Measurements from ENCODE around the gene DMAC2. TPM values are rescaled to one million over a fixed set of nuclear protein-coding genes. Genes with fewer than 3 reads are reported as not detected.

DMAC2 gene
- polyA plus RNA-seq, 1 donor from 2014 or later, result 59.8 TPM

DNA sequence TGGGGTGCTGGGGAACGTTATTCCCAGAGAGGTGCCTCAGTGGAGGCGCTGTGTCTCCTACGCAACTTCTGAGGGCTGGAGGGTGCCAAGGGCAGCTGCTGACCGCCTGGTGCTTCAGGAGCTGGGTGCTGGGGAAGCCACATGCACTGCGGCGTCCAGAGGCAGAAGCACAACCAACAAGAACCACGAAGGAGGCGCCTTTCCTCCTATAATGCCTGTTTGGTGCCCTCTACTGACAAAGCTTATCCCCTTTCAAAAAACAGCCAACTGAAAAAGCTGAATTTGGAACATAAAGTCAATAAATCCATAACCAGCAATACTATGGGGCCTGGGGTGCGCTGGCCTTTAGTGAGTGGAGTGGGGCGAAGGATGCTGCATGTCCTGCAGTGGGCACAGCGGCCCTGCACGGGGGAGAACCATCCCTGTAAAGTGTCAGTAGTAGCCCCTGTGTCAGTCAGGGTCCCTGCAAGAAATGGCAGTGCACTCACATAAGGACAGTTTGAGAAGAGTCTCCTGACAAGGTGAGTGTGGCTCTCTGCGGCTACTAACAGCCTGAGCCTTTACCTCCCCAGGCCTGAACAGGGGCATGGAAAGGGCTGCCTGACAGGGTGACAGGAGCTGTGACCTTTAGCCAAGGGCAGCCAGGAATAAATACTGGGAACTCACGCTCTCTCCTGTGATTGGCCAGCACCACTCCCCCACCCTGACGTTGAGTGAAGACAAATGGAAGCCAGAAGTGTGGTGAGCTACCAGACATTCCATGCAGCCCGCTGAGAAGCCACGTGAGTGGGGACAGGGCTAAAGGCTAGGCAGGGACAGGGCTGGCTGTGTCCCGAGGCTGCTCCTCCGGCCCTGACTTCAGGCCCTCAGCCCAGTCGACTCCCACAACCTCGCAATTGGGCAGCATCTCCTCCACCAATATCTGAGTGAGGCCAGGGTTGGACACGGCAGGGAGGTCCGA lies 8.0 kb downstream of the DMAC2 start:
- H3K4me2 ChIP-seq (ENCODE audit: low read length), result no peak overlapping the region
- no peaks in the 10 kb centered on the region for H4K20me1 ChIP-seq (ENCODE audit: insufficient read depth)
- no peak overlapping the region for H3K27ac ChIP-seq (ENCODE audit: low read length)
- no peaks in the 10 kb centered on the region for H3K9me3 ChIP-seq (ENCODE audit: low read length)
- no peaks in the 10 kb centered on the region for H3K79me2 ChIP-seq (replicated peaks; ENCODE audit: insufficient read depth, low read length)
- no peak for TF ChIP-seq EZH2 (IDR thresholded peaks at IDR 0.05; ENCODE audit: borderline replicate concordance, insufficient read depth, low read length, poor library complexity, severe bottlenecking)
- TF ChIP-seq TAF1 (IDR thresholded peaks at IDR 0.05; ENCODE audit: low read depth), result no peak
- no peak for TF ChIP-seq RAD21 (conservative IDR thresholded peaks at IDR 0.05)
- TF ChIP-seq POLR2AphosphoS5 (IDR thresholded peaks at IDR 0.05), result no peak
- TF ChIP-seq SMC3 (conservative IDR thresholded peaks at IDR 0.05; ENCODE audit: poor library complexity), result no peak
- TF ChIP-seq, protein P1, sequence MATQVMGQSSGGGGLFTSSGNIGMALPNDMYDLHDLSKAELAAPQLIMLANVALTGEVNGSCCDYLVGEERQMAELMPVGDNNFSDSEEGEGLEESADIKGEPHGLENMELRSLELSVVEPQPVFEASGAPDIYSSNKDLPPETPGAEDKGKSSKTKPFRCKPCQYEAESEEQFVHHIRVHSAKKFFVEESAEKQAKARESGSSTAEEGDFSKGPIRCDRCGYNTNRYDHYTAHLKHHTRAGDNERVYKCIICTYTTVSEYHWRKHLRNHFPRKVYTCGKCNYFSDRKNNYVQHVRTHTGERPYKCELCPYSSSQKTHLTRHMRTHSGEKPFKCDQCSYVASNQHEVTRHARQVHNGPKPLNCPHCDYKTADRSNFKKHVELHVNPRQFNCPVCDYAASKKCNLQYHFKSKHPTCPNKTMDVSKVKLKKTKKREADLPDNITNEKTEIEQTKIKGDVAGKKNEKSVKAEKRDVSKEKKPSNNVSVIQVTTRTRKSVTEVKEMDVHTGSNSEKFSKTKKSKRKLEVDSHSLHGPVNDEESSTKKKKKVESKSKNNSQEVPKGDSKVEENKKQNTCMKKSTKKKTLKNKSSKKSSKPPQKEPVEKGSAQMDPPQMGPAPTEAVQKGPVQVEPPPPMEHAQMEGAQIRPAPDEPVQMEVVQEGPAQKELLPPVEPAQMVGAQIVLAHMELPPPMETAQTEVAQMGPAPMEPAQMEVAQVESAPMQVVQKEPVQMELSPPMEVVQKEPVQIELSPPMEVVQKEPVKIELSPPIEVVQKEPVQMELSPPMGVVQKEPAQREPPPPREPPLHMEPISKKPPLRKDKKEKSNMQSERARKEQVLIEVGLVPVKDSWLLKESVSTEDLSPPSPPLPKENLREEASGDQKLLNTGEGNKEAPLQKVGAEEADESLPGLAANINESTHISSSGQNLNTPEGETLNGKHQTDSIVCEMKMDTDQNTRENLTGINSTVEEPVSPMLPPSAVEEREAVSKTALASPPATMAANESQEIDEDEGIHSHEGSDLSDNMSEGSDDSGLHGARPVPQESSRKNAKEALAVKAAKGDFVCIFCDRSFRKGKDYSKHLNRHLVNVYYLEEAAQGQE (IDR thresholded peaks at IDR 0.05; ENCODE audit: borderline replicate concordance), result no peak
- TF ChIP-seq EP300 (conservative IDR thresholded peaks at IDR 0.05; ENCODE audit: poor library complexity, severe bottlenecking), result no peak
- TF ChIP-seq, protein P2, sequence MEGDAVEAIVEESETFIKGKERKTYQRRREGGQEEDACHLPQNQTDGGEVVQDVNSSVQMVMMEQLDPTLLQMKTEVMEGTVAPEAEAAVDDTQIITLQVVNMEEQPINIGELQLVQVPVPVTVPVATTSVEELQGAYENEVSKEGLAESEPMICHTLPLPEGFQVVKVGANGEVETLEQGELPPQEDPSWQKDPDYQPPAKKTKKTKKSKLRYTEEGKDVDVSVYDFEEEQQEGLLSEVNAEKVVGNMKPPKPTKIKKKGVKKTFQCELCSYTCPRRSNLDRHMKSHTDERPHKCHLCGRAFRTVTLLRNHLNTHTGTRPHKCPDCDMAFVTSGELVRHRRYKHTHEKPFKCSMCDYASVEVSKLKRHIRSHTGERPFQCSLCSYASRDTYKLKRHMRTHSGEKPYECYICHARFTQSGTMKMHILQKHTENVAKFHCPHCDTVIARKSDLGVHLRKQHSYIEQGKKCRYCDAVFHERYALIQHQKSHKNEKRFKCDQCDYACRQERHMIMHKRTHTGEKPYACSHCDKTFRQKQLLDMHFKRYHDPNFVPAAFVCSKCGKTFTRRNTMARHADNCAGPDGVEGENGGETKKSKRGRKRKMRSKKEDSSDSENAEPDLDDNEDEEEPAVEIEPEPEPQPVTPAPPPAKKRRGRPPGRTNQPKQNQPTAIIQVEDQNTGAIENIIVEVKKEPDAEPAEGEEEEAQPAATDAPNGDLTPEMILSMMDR (IDR thresholded peaks at IDR 0.05; ENCODE audit: poor library complexity, severe bottlenecking), result no peak
- TF ChIP-seq MXI1 (conservative IDR thresholded peaks at IDR 0.05; ENCODE audit: poor library complexity, severe bottlenecking), result no peak
- no peaks in the 10 kb centered on the region for H3K9me2 ChIP-seq (ENCODE audit: insufficient read depth, low read length)
- H3K36me3 ChIP-seq (ENCODE audit: insufficient read depth, low read length), result no peaks in the 10 kb centered on the region
- no peak overlapping the region for H3K9ac ChIP-seq (ENCODE audit: low read length)
- H3F3A ChIP-seq (ENCODE audit: insufficient read depth, low read length, poor library complexity, severe bottlenecking), result no peaks in the 10 kb centered on the region
- H2AFZ ChIP-seq (ENCODE audit: low read depth, low read length), result no peak overlapping the region
- no peak overlapping the region for H3K4me3 ChIP-seq (ENCODE audit: low read length)
- H3K27me3 ChIP-seq (ENCODE audit: insufficient read depth, low read depth, low read length), result no peaks in the 10 kb centered on the region

DNA sequence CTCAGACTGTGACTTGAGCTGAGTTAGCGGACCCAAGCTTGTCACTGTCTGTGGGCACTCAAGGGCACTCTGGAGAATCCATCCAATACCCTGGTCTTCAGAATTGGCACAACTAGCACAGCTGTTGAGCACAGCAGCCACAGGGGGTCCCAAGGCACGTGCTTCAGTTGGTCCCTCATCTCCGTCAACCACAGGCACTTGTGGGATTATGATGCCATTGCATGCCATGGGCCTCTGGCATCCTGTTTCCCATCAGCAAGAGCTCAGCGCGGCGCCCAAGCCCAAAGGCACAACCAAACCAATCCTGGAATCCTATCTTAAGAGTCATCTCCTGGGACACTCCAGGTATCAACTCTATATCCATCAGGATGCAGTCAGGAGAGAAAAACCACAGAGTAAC lies 8.8 kb downstream of the DMAC2 start:
- no peak overlapping the region for H3K9ac ChIP-seq (ENCODE audit: low read length)
- no peak overlapping the region for H2AFZ ChIP-seq (ENCODE audit: low read depth, low read length)
- no peak overlapping the region for H3K27ac ChIP-seq (ENCODE audit: low read length)
- H3K4me3 ChIP-seq (ENCODE audit: low read length), result no peak overlapping the region
- no peaks in the 10 kb centered on the region for H4K20me1 ChIP-seq (ENCODE audit: insufficient read depth)
- TF ChIP-seq SMC3 (conservative IDR thresholded peaks at IDR 0.05; ENCODE audit: poor library complexity), result no peak
- TF ChIP-seq RAD21 (conservative IDR thresholded peaks at IDR 0.05), result no peak
- TF ChIP-seq, protein P1 (IDR thresholded peaks at IDR 0.05; ENCODE audit: borderline replicate concordance), result no peak
- no peak for TF ChIP-seq MXI1 (conservative IDR thresholded peaks at IDR 0.05; ENCODE audit: poor library complexity, severe bottlenecking)
- no peak for TF ChIP-seq EP300 (conservative IDR thresholded peaks at IDR 0.05; ENCODE audit: poor library complexity, severe bottlenecking)
- TF ChIP-seq, protein P2 (IDR thresholded peaks at IDR 0.05; ENCODE audit: poor library complexity, severe bottlenecking), result no peak
- TF ChIP-seq TAF1 (IDR thresholded peaks at IDR 0.05; ENCODE audit: low read depth), result no peak
- no peak for TF ChIP-seq EZH2 (IDR thresholded peaks at IDR 0.05; ENCODE audit: borderline replicate concordance, insufficient read depth, low read length, poor library complexity, severe bottlenecking)
- no peak for TF ChIP-seq POLR2AphosphoS5 (IDR thresholded peaks at IDR 0.05)
- no peaks in the 10 kb centered on the region for H3K9me2 ChIP-seq (ENCODE audit: insufficient read depth, low read length)
- H3K9me3 ChIP-seq (ENCODE audit: low read length), result no peaks in the 10 kb centered on the region
- H3F3A ChIP-seq (ENCODE audit: insufficient read depth, low read length, poor library complexity, severe bottlenecking), result no peaks in the 10 kb centered on the region
- no peaks in the 10 kb centered on the region for H3K79me2 ChIP-seq (replicated peaks; ENCODE audit: insufficient read depth, low read length)
- H3K27me3 ChIP-seq (ENCODE audit: insufficient read depth, low read depth, low read length), result no peaks in the 10 kb centered on the region
- no peaks in the 10 kb centered on the region for H3K36me3 ChIP-seq (ENCODE audit: insufficient read depth, low read length)
- H3K4me2 ChIP-seq (ENCODE audit: low read length), result no peak overlapping the region

All from neural cell (in vitro differentiated cells).